Muscle of back (tissue), 11 donors: ENCODE measurements around the gene FAM227B. TPM values are rescaled to one million over a fixed set of nuclear protein-coding genes. Genes with fewer than 3 reads are reported as not detected.
"Not testable (repeated sequence)": the region's sequence is repeated elsewhere in the genome, so short reads cannot be mapped to it uniquely, and the experiment has no call there.

Experiments used
- DNase-seq, 3 donors: peaks; one replicate each; pipeline versions ENCODE4 v3.0.0 to v3.0.0-alpha.2; 2013
- polyA plus RNA-seq, 10 donors: library from polyadenylated mRNA; unstranded; fragments of 120-200 nt; gene quantifications; one replicate each; pipeline ENCODE4 v1.2.1, GENCODE V29; 2013; ENCODE audit not compliant: insufficient read length in 10 of 10

FAM227B gene
- polyA plus RNA-seq, 10 donors = 6.5 to 9.0 (median 7.1) TPM

- DNase-seq = not testable (repeated sequence)
These were observed 8.4 kb downstream of the FAM227B start for GRCh38 chr15:49612240-49612639.

DNA sequence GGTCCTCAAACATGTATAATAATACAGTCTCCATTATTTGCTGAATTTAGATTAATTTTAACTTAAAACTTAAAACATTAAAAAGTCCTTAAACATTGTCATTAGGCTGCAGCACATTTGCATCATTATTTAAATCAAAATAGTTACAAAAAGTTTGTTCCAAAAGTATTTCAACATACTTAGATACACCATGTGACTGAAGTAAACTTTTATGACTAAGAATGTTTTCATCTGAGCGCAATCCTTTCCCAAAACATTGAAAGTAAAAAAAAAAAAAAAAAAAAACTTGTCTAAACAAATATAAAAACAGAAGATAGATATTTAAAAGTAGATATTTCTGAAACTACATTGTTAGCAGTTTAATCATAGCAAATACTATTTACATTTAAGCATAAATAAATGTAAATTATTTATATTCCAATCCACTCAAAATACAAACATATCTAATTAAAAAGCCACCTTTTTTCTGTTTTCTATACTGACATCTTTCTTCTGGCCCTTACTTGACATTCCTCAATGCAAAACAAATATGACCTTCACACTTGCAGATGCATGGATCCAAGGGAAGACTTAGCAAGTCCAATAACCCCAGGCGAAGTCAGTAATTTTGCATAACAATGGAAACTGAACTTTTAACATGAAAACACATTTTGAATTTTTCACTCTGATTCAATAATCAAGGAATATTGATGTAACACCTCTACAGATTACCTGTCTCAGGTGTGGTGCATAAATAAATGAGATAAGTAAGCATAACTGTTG is 10.3 kb downstream of the FAM227B start:
- DNase-seq = no peak

- no peak for DNase-seq
These were observed 14.0 kb downstream of the FAM227B start for GRCh38 chr15:49606594-49606993.

GRCh38 chr15:49605588-49605987 is 15.0 kb downstream of the FAM227B start:
- DNase-seq = no peak

- DNase-seq = no peak
These were observed 15.8 kb downstream of the FAM227B start for GRCh38 chr15:49604625-49605409.

DNA sequence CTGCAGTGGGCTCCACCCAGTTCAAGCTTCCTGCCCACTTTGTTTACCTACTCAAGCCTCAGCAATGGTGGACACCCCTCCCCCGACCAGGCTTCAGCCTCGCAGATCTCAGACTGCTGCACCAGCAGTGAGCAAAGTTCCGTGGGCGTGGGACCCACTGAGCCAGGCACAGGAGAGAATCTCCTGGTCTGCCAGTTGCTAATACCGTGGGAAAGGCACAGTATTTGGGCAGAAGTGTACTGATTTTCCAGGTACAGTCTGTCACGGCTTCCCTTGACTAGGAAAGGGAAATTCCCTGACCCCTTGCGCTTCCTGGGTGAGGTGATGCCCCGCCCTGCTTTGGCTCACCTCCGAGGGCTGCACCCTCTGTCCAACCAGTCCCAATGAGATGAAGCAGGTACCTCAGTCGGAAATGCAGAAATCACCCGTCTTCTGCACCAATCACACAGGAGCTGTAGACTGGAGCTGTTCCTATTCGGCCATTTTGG is 27.7 kb downstream of the FAM227B start:
- DNase-seq = not testable (repeated sequence)

DNA sequence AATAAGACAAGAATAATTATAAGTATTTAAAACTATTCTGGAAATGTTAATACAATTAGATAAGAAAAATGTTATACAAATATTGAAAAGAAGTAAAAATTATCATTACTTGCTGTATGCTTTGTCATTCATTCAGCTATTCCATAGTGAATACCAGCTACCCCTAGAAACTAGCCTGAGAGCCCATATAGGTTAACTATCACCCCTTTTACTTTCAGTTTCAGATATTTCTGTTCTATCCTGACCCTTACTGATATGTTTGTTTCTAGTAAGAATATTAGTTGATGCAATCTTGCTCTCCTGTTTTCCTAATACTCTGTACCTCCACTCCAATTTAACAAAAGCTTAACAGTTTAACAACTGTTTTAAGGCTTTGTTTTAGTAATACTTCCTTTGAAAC is 31.6 kb downstream of the FAM227B start:
- DNase-seq = no peak

GRCh38 chr15:49573421-49573820 is 47.2 kb downstream of the FAM227B start:
- DNase-seq = no peak

DNA sequence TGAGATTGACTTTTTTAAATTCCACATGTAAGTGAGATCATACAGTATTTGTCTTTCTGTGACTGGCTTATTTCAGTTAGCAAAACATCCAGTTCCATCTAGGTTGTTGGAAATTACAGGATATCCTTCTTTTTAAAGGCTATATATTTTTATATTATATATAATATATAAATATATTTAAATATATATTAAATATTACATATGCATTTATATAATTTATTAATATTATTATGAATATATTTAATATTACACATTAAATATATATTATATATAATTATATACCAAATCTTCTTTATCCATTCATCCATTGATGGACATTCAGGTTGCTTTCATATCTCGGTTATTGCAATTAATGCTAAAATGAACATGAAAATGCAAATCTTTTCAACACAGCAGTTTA is 49.9 kb downstream of the FAM227B start:
- DNase-seq = no peak

- DNase-seq = no peak
These were observed 50.4 kb downstream of the FAM227B start for GRCh38 chr15:49570174-49570573.

DNA sequence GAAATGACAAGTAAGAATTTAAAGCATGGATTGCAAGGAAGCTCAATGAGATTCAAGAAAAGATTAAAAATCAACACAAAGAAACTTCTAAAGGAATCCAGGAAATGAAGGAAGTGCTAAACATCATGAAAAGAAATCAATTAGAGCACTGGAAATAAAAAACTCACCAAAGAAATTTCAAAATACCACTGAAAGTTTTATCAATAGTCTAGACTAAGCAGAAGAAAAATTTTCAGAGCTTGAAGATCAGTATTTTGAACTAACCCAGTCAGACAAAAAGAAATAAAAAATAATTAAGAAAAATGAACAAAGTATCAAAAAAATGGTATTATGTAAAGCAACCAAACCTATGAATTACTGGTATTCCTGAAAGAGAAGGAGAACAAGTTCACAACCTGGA is 60.6 kb downstream of the FAM227B start:
- no peak for DNase-seq

DNA sequence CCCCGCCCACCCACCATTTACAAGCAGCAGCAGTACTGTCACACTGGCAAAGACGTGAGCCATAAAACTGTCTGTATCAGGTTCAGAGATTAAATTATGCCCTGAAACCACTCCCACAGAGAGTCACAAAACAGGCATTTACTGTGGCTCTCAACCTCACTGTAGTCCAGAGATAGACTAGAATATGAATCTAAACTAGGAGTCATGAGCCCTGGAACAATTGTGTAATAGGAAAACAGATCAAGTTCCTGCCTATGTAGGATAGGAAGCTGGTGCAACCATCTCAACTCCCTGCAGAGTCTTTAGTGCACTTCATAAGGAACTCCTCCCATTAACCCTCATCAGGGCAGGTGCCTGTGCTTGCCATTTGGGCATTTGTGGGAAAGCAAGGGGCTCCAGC is 61.7 kb downstream of the FAM227B start:
- DNase-seq = no peak

DNA sequence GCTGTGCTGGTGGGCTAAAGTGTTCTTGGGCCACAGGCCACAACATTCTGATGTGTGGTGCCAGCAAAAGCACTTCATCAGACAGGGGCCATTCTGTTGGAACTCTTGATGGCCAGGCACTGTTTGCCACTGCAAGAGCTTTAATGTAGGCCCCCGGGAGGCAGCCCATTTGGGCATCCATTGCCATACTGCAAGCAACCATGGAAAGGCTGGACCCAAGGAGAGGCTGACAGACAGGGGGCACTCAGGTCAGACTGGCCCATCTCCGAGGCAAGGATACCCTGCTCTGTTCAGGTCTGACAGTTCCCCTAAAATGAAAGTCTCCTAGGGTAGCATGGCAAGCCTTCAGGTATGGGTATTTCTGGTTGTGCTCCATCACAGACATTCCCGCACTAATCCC is 64.2 kb downstream of the FAM227B start:
- no peak for DNase-seq

DNA sequence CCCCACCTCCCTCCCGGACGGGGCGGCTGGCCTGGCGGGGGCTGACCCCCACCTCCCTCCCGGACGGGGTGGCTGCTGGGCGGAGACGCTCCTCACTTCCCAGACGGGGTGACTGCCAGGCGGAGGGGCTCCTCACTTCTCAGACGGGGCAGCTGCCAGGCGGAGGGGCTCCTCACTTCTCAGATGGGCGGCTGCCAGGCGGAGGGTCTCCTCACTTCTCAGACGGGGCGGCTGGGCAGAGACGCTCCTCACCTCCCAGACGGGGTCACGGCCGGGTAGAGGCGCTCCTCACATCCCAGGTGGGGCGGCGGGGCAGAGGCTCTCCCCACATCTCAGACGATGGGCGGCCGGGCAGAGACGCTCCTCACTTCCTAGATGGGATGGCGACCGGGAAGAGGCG is 70.3 kb downstream of the FAM227B start:
- DNase-seq = not testable (repeated sequence)

DNA sequence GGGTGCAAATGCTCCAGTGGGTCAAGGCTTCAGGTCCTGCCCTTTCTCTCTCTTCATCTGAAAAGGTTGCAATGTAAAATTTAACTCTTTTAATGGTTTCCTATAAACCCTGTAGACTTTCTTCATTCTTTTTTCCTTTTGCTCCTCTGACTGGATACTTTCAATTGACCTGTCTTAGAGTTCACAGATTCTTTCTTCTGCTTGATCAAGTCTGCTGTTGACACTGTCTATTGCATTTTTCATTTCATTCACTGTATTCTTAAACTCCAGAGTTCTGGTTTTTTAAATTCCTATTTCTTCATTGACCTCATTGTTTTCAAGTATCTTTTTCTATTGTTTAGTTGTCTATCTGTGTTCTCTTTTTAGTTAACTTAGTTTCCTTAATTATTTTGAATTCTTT is 82.1 kb downstream of the FAM227B start:
- DNase-seq = no peak

DNA sequence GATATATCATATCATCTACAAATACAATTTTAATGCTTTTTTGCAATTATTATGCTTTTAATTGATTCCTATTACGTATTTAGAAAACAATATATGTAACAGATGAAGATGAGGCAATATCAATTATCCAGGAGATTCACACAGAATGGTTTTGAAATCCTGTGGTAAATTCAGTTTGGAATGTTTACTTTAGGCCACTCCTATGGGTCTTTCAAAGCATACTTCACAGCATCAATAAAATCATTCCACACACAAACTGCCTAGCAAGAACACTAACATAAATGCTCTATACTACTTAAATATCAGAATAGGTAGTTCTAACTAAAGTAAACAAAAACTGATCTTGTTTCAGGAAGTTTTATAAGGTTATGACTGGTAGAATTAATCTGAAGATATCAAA is 90.5 kb downstream of the FAM227B start:
- no peak for DNase-seq

- no peak for DNase-seq
These were observed 92.3 kb downstream of the FAM227B start for GRCh38 chr15:49528289-49528688.

DNA sequence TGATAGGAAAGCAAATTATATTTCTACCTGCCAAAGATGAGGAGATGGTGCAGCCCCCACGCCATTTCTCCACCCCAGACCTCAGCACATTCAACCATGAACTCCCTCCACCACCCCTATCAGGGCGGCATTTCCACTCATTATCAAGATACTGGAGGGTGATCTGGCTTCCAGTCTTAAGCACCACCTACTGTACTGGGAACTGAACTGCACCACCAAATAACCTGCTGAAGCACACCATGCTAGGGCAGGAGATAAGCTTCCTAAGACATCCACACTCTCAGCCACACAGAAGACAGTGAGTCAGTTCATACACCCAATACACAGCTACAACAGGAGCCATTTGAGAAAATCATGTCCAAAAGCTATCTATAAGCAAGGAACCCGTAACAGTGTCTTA is 98.8 kb downstream of the FAM227B start:
- no peak for DNase-seq

GRCh38 chr15:49512739-49513138 is 107.9 kb downstream of the FAM227B start:
- DNase-seq = not testable (repeated sequence)

- no peak for DNase-seq
These were observed 113.4 kb downstream of the FAM227B start for GRCh38 chr15:49507261-49507660.

DNA sequence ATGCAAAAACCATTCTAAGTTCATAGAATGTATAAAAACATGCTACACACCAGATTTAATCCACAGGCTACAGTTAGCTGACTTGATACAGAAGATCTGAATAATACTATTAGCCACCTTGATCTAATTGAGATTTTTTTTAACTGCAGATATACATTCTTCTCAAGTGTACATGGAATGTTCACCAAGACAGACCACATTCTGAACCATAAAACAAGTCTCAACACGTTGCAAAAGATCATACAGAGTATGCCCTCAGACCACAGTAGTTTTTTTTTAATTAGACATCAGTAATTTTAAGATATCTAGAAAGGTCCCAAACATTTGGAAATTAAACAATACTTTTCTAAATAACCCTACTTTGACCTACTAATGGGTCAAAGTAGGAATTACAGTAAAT is 114.3 kb downstream of the FAM227B start:
- DNase-seq = no peak

GRCh38 chr15:49501586-49501985 is 119.0 kb downstream of the FAM227B start:
- DNase-seq = no peak
